GM18861 (cell line): ENCODE results near the gene FAM209A.
"Not testable (repeated sequence)": the region's sequence is repeated elsewhere in the genome, so short reads cannot be mapped to it uniquely, and the experiment has no call there.

Source experiments
- ATAC-seq: cut with Tn5 transposase; IDR thresholded peaks from one replicate; pipeline ENCODE4 v1.9.1; 2021; ENCODE audit not compliant: unreplicated experiment

FAM209A gene, protein sequence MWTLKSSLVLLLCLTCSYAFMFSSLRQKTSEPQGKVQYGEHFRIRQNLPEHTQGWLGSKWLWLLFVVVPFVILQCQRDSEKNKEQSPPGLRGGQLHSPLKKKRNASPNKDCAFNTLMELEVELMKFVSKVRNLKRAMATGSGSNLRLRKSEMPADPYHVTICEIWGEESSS

DNA sequence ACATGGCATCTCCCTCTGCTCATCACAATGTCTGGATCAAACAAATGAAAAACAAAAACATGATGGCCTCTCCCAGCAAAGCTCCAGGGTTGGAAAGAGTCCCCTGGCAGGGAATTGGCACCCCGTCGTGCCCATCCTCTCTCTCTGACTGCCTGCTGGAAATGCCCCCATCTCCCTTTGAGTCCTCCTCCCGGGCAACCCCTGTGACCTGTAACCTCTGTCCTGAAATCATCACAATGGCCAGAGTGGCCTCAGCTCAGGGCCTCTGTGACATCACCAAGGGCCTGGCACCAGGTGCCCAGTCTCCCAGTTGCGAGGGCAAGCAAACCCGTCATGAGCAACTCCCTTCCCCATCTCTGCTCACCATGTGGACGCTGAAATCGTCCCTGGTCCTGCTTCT, at the start of gene FAM209A:
Gene FAM209A (plus strand): TSS at position 301 of the 400 bp plus-strand sequence. CDS start 65 bp downstream, at position 366.
- ATAC-seq, result not testable (repeated sequence)

DNA sequence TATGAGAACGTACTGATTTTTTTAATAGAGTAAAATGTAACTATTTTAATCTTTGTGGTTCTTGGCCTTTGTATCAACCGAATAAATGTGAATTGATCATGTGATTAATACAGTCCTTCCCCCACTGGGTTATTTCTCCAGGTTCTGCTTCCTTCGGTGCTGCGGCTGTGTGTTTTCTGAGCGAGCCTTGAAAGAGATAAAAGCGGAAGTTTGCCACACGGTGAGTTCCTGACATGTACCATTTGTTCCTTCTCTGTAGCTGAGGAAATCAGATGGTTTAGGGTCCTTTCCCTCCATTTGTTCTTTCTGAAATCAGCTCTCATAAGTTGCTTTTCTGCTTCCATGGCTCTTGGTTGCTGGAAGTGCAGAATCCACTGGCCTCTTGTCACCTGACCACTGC, 40.6 kb upstream of the FAM209A start:
- no peak for ATAC-seq

DNA sequence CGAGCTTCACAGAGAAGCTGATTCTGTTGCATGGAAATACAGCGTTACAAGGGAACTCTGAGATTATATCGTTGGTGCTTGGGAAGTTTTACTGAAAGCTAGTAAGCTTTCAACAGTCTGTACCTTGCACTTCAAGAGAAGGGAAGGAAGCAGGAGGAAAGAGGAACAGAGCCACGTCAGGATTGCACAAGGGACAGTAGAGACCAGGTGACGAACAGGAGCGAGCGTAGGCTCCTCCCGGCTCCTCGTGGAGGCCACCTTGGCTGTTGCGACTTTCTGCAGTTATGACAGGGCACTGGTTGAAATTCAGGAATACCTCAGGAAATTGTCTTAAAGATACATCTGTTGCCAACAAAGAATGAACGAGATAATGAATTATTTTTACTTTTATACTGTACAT, 37.3 kb upstream of the FAM209A start:
- ATAC-seq, result no peak

DNA sequence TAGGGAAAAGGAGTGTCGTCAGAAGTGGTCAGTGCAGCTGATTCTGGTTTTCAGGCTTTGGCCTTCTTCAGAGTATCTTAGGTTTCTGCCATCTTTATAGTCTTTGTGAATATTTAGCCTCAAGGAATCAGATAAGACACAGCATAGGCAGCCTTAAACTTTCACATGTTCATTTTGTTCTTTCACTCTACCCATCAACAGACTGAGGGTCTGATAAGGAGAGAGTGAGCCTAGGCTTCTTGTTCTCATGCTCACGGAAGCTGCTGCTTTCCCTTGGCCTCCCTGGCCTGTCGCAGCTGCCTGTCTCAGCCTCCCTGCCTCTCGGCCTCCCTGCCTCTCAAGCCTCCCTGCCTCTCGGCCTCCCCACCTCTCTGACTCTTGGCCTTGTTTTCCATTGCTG, 36.0 kb upstream of the FAM209A start:
- no peak for ATAC-seq

DNA sequence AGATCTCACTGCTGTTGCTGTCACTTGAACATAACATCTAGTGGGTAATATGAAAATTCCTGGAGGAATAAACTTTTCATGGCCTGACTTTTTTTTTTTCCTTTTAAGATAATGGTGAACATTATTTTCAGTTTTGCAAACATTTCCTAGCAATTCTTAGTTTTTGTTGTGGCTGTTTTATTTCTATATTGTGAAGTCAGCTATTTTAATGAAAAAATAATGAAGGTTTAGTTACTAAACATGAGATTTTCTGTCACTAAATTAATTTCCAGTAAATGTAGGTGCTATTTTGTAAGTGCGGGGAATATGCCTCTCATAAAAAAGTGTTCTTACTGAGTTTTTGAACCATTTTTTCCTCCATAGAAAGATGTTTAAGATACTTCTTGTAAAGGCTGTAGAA, 23.4 kb upstream of the FAM209A start:
- no peak for ATAC-seq

DNA sequence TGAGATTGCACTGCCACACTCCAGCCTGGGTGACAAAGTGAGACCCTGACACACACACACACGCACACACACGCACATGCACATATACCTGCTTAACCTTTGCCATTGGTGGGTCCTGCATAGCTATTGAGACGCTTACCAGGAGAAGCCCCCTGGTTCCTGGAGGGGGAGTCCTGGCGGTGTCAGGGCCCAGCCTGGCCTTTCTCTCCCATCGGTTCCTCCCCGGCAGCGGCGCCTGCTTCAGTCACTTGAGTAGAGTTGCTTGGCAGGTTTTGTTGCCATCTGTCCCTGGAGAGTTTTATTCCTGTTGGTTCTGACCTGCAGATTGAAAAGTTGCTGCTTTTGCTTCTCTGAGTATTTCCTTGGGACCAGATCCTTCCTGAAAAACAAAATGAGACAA, 20.6 kb upstream of the FAM209A start:
- no peak for ATAC-seq

DNA sequence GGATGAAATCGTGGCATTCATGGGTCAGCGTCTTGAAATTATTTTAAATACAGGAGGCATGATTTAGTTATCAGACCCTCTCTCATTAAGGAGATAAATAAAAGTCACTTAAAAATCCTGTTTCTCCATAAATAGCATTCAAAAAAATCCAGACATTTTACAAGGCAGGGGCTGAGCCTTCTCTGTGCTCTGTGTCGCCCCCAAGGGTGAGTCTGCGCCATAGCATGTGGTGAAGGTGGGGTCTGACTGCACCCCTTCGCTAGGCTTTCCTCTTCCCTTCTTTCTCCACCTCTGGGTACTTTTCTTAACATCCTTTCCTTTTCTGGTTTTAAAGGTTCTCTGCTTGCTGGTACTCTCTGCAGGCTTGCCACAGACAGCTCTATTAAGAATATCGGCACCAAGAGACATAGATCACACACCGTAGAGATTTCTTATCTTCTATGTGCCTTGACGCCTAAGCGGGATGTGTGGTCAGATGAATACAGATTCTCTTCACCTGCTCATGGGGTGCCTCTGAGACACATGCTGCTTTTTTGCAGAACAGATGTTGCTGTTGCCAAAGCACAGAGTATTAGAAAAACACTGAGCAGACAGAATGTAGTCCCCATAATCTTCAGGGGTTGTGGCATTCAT, 20.1 kb upstream of the FAM209A start:
- ATAC-seq, result no peak

DNA sequence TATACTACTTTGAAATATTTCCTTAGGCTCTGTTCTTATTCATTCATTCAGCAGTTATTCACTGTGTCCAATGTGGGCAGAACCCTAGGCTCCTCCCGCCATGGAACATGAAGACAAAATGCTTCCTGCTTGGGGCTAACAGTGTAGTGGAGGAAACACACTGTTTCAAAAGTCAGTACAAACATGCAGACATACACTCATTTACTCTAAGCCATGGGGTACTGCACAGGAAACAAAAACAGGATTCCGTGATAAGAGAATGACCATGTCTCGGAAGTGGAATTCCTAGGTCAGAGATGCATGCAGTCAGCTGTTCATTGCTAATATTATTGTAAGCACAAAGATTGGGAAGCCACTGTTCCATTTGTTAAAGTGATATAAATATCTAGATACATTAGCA, 18.4 kb upstream of the FAM209A start:
- ATAC-seq, result no peak

DNA sequence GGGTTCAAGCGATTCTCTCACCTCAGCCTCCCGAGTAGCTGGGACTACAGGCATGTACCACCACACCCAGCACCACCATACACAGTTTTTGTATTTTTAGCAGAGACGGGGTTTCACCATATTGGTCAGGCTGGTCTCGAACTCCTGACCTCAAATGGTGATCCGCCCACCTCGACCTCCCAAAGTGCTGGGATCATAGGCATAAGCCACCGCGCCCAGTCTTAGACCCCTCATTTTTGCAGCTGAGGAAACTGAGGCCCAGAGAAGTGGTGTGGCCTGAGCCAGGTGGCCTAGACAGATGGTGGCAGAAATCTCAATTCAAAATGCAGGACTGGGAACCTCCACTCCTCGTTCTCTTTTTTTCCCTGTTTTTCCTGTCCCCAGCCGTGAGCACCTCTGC, 12.6 kb upstream of the FAM209A start:
- ATAC-seq, result no peak

DNA sequence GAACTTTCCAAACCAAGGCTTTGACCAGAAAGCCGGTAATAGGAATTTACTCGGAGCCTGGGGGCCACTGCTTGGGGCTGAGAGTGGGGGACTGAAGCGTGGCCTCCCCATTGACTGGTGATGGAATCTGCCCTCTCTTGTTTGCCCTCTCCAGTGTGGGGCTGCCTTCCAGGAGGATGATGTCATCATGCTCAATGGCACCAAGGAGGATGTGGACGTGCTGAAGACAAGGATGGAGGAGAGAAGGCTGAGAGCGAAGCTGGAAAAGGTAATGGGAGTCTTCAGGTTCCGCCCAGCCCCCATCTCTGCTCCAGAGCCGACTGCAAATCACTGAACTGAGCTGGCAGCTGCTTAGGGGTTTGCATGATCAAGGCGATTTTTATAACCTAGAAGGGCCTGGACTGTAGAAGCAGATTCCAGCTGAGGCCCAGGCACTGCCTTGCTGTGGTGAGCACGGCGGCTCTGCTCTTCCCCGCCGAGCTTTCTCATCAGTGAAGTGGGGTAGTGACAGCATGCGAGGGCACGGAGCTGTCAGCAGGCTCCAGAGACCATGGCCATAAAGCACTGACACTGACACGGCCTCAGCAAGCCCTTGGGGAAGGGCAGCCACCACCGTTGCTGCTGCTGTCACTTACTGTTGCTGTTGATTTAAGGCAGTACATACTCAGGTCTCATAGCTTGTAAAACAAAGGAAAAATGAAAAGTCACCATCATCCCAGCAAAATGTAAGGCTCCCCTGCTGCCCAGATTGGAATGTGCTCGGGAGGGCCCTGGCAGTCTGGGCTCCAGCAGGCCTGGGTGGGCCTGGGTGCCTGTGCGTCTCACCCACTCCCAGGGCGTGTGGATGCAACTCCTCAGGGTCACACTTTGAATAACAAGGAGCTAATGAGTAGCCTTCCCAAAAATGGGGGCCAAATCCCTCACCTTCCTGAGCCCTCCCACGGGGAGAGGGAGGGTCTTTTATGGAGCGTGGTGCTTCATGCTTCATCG, 11.1 kb upstream of the FAM209A start:
- ATAC-seq, result no peak

DNA sequence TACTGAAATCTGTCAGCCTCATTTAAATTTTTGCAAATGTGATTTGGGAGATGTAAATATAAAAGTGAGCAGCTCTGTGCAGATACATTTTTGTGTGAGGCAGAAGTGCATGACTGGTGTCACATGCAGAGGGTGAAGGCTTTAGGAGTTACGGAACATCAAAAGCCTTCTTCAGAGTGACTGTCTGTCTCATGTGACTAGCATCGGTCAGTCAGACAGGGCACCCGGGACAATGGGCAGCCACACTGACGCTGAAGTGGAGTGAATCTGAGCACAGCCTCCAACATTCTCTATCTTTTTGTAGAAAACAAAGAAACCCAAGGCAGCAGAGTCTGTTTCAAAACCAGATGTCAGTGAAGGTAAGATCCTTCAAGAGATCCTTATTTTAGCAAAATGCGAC, 7.9 kb upstream of the FAM209A start:
- ATAC-seq, result no peak

DNA sequence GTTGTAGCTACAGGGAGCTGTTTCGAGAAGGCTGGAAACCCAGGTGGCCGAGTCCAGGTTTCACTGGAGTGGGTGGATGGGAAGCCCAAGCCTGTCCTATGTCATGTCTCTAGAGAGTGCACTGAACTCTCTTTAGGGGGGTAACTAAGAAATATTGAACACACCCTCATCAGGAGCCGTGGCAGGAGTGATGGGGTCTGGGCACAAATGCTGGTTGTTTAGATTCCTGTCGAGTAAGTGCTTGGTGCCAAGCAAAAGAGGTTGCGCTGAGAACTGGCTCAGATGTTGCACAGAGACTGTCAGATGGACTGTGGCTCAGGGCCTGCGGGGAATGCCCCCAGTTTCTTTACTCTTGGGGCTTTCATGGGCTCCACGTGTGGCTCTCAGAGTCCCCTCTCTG, 7.3 kb upstream of the FAM209A start:
- no peak for ATAC-seq

DNA sequence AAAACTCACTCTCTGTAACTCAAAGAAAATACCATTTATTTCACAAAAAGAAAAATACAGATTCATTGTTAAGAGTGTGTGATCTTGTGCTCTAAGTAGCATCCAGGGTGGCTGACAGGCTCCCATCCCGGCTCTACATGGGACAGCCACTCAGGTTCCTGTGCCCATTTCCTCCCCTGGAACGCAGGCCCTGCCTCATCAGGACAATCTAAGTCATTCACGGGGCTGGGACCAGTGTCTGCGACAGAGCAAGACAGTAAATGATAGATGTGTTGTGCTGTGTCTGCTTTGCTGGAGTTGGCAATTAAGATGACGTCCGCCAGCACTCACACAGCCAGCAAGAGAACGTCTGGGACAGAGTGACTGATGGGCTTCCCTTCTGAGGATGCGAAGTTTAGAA, 6.9 kb upstream of the FAM209A start:
- ATAC-seq, result no peak

DNA sequence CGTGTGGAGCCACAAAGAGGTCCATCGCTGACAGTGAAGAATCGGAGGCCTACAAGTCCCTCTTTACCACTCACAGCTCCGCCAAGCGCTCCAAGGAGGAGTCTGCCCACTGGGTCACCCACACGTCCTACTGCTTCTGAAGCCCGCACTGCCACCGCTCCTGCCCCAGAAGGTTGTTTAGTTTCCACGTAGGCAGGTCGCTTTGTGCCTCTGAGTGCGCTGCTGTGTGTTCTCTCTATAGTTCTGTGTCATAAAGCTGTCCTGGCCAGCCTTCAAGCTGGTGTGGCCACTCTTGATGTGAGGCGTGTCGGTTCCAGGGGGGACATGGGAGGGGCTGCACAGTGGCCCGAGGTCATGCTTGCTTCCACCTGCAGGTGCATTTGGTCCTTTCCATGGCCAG, 6.4 kb upstream of the FAM209A start:
- no peak for ATAC-seq

DNA sequence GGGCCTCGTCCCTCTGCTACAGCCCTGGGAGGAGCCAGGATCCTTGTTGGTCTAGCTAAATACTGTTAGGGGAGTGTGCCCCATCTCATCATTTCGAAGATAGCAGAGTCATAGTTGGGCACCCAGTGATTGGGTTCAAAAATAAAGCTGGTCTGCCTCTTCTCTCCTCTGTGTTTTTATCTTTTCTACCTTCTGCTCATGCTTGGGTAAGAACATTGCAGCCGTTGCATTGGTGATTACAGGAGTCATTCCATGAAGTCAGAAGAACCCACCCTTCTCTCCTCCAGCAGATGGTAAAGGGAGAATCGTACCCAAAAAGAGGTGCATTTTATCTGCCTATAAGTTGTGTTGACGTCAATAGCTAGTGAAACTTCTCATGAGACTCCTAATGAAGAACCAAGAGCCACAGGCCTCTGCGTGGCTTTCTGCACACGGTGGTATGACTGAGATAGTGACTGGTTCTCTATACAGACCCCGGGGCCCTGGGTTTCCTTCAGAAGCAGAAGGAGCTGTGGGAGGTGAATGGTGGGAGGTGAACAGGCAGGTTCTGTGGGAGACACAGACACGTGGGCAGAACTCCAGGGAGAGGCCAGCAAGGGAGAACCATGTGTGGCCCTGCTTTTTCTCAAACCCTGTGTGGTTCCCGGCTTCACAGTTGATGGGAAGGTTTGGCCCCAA, 5.7 kb upstream of the FAM209A start:
- ATAC-seq, result no peak

DNA sequence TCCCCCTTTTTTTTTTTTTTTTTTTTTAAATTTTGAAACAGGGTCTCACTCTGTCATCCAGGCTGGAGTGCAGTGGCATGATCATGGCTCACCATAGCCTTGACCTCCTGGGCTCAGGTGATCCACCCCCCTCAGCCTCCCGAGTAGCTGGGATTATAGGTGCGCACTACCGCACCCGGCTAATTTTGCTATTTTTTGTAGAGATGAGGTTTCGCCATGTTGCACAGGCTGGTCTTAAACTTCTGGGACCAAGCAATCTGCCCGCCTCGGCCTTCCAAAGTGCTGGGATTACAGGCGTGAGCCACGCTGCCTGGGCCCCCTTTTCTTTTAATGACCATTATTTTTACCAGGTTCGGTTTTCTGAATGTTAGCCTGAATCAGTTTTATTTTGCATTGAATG, 5.0 kb upstream of the FAM209A start:
- ATAC-seq, result no peak

DNA sequence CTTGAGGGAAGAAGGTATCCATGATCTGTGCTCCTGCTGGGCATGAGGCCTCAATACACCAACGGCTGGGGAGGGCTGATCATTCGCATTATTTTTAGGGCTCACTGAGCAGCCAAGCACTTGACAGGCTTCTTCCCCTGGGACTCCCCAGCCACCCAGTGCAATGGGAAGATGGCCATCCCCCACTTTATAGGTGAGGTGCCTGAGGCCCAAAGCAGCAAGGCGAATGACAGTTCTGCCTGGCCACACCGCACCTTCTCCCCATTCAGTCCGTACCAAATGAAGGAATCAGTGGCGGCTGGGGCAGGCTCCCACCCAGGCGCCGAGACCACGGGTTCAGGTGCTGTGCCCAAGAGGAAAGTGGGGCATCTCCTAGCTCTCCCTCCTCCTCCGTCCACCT, 4.4 kb upstream of the FAM209A start:
- no peak for ATAC-seq

DNA sequence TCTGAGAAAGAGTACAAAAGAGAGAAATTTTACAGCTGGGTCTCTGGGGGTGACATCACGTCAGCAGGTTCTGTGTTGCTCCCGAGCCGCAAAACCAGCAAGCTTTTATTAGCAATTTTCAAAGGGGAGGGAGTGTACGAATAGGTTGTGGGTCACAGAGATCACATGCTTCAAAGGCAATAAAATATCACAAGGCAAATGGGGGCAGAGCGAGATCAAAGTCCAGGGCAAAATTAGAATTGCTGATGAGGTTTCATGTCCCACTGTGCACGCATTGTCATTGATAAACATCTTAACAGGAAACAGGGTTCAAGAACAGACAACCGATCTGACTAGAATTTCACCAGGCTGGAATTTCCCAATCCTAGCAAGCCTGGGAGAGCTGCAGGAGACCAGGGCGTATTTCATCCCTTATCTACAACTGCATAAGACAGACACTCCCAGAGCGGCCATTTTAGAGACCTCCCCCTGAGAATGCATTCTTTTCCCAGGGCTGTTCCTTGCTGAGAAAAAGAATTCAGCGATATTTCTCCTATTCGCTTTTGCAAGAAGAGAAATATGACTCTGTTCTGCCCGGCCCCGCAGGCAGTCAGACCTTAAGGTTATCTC, 3.7 kb upstream of the FAM209A start:
- not testable (repeated sequence) for ATAC-seq

DNA sequence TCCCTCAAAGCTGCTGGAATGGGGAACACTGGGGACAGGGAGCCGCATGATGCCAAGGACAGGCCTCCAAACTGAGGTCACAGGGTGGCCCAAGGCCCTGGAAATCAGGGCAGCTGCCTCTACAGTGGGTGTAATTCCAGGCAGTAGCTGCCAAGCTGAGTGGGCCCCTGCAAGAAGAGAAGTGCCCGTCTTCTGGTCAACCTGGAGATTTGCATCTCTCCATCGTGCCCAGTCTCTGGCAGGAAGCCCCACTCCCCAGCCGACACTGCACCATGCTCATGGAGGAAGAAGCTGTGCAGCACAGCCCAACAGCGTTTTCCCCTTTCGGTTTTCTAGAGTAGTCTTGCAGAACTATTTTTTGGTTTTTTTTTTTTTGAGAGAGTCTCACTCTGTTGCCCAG, 2.2 kb upstream of the FAM209A start:
- ATAC-seq, result no peak

DNA sequence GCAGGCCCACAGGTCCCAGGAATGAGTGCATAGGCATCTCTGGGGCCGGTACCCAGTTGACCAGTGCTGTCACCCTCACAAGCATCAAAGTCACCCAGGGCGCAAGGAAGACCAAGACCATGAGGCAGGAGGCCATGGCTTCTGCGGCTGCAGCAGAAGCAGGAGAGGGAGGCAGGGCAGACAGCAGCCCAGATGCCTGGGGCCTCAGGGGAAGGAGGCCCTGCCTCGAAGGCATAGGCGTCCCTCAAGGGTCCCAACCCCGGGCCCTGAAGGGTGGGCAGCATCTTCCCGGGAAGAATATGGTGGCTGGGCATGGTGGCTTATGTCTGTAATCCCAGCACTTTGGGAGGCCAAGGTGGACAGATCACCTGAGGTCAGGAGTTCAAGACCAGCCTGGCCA, 3.0 kb downstream of the FAM209A start:
- no peak for ATAC-seq

DNA sequence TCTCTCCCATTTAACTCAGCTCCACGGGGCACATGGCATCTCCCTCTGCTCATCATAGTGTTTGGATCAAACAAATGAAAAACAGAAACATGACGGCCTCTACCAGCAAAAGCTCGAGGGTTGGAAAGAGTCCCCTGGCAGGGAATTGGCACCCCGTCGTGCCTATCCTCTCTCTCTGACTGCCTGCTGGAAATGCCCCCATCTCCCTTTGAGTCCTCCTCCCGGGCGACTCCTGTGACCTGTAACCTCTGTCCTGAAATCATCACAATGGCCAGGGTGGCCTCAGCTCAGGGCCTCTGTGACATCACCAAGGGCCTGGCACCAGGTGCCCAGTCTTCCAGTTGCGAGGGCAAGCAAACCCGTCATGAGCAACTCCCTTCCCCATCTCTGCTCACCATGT, 8.4 kb downstream of the FAM209A start, which contains the start of gene FAM209B:
Gene FAM209B (plus strand): TSS at position 301 of the 400 bp plus-strand sequence. CDS start 96 bp downstream, at position 397.
- not testable (repeated sequence) for ATAC-seq
